Activated B cell treated with CpG ODN at 0.5 μM for 24 hours (primary cell): ENCODE measurements around the gene ATF6. TPM values are rescaled to one million over a fixed set of nuclear protein-coding genes. Genes with fewer than 3 reads are reported as not detected.

Experiments
- ATAC-seq: fragments of 200-7000 bp; cut with Tn5 transposase; one replicate; pipeline ENCODE4 v1.10.0; 2021; ENCODE audit warnings: low read depth, mild to moderate bottlenecking, moderate library complexity
- CTCF ChIA-PET: fragments of 350-600 bp; sonication (Branson Sonifier 250); formaldehyde crosslinking; loops from one replicate; lab custom pipeline; 2021; ENCODE audit warnings: antibody characterized with exemption; lab: Charles Lee
- POLR2A ChIA-PET: fragments of 350-600 bp; sonication (Branson Sonifier 250); formaldehyde crosslinking; loops from one replicate; lab custom pipeline; 2021; ENCODE audit warnings: antibody characterized with exemption; lab: Charles Lee
- DNase-seq: peaks from one replicate; pipeline ENCODE4 v3.0.0; 2022
- H3K27ac Mint-ChIP-seq: one replicate; pipeline ENCODE4 v1.8.0; 2020; ENCODE audit warnings: mixed read lengths
- H3K27me3 Mint-ChIP-seq: one replicate; pipeline ENCODE4 v1.8.0; 2021; ENCODE audit warnings: mixed read lengths
- H3K36me3 Mint-ChIP-seq: one replicate; pipeline ENCODE4 v1.8.0; 2021; ENCODE audit warnings: low read depth, mixed read lengths
- H3K4me1 Mint-ChIP-seq: one replicate; pipeline ENCODE4 v1.8.0; 2021; ENCODE audit warnings: mixed read lengths
- H3K4me3 Mint-ChIP-seq: one replicate; pipeline ENCODE4 v1.8.0; 2020; ENCODE audit warnings: mild to moderate bottlenecking, mixed read lengths
- H3K9me3 Mint-ChIP-seq: one replicate; pipeline ENCODE4 v1.8.0; 2020; ENCODE audit warnings: mixed read lengths
- CTCF ChIP-seq: fragments of 200-600 bp; IDR thresholded peaks from one replicate; pipeline ENCODE4 v1.8.0; 2022; ENCODE audit warnings: antibody characterized with exemption, mild to moderate bottlenecking
- intact Hi-C: fragments of 100-400 bp; cut with micrococcal nuclease; formaldehyde crosslinking; loops from one replicate; pipeline ENCODE4 v1.15.1; 2024
- total RNA-seq: library from RNA; stranded (reverse); gene quantifications from 2 replicates; pipeline ENCODE4 v1.2.3, GENCODE V29; 2022

The ATF6 gene
- total RNA-seq, 1 donor from 2014 or later: 24.6 TPM

DNA sequence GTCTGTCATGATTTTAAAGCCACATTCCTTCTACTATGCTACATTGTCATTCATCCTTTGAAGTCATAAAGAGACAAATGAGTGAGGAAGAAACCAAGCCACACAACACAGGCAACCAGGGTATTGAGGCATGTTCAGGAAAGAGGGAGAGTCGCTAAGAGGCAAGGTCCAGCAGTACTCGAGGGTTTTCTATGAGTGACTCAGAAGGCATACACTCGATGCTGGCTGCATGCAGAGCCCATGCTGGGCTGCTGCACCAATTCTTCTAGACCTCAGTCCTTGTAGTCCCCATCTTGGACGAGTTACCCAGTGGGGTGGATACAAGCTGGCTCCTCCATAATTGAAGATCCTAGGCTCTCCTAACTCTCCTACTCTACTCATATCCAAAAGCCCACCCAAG is 199.9 kb downstream of the ATF6 start:
- ChIA-PET CTCF (no interaction called here), POLR2A (no interaction called here)
- no peak overlapping the region for H3K4me3 Mint-ChIP-seq

DNA sequence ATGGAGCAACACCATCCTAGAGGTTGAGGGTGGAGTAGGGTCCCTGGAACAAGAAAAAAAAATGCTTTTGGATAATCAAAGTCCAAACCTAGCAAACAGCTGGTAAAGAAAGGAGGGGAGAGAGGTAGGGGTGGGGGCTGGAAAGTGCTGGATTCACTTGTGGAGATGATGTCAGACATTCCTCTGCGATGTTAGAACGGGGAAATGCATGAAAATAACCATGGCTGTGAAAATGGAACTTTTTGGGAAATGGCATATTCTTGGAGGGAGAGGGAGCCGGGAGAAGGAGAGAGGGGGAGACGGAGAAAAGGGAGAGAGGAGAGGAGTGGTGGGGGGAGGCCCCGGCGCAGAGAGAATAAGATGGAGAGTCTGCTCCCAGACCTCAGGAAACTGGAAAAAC is 203.9 kb downstream of the ATF6 start:
- intact Hi-C loops: no loop called here
- H3K27me3 Mint-ChIP-seq: no peaks in the 10 kb centered on the region
- no peaks in the 10 kb centered on the region for H3K9me3 Mint-ChIP-seq
- no peak overlapping the region for H3K4me3 Mint-ChIP-seq
- ATAC-seq (no peak), DNase-seq (no peak)
- H3K36me3 Mint-ChIP-seq: peaks cover 27% of the 10 kb centered on the region
- ChIA-PET CTCF (no interaction called here), POLR2A (no interaction called here)
- TF ChIP-seq CTCF: no peak
- no peak overlapping the region for H3K27ac Mint-ChIP-seq
- no peaks in the 10 kb centered on the region for H3K4me1 Mint-ChIP-seq

More for the DNA sequence above, 199.9 kb downstream of the ATF6 start:
- ATAC-seq (no peak), DNase-seq (no peak)
- Mint-ChIP-seq H3K9me3 (no peaks in the 10 kb centered on the region), H3K36me3 (peaks cover 57% of the 10 kb centered on the region), H3K27me3 (no peaks in the 10 kb centered on the region), H3K27ac (no peak overlapping the region), H3K4me1 (peaks cover 11% of the 10 kb centered on the region)
- intact Hi-C loops: no loop called here
- no peak for TF ChIP-seq CTCF

DNA sequence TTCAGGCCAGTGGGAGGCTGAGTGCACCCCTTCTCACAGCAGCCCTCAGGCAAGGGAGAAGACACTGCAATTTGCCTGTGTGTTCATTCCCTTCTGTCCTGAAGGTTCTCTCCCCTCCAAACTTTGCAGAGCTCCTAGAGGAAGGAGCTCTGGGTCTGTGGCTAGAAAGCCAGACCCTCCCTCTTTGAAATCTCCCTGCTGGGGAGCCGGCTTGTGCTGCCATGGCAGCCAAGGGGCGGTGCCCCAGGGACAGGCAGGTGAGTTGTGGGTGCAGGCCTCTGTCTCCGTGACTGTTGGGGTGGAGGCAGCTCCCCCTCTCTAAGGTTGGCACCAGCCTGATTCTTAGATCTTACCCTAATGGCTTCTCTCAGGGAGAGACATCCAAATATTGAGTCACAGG is 204.5 kb downstream of the ATF6 start:
- no peak overlapping the region for H3K27ac Mint-ChIP-seq
- no peaks in the 10 kb centered on the region for H3K27me3 Mint-ChIP-seq
- CTCF ChIA-PET: no interaction called here
- H3K9me3 Mint-ChIP-seq: no peaks in the 10 kb centered on the region
- H3K4me1 Mint-ChIP-seq: no peaks in the 10 kb centered on the region
- intact Hi-C loops: no loop called here
- POLR2A ChIA-PET: no interaction called here
- no peak for TF ChIP-seq CTCF
- DNase-seq: no peak
- peaks cover 23% of the 10 kb centered on the region for H3K36me3 Mint-ChIP-seq
- ATAC-seq: no peak
- H3K4me3 Mint-ChIP-seq: no peak overlapping the region

DNA sequence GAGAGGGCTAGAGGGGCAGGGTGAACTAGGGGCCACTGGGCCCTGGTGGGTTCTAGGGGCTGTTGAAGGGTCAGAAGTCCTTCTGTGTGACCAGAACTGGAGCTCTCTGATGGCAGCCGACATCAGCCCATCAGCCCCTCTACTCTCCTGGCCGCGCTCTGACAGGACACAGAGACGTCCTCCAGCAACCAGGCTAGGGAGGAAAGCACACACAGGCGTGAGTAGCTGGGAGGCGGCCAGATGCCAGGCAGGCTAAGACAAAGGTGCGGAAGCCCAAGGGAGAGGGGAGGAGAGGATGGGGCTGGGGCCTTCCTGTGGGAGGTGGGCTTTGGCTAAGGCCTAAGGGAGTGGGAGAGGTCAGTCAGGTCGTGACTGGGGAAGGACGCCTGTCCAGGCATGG is 206.7 kb downstream of the ATF6 start:
- H3K4me3 Mint-ChIP-seq: no peak overlapping the region
- peaks cover 6% of the 10 kb centered on the region for H3K36me3 Mint-ChIP-seq
- no peaks in the 10 kb centered on the region for H3K4me1 Mint-ChIP-seq
- no peak overlapping the region for H3K27ac Mint-ChIP-seq
- intact Hi-C loops: no loop called here
- no peak for TF ChIP-seq CTCF
- DNase-seq (no peak), ATAC-seq (no peak)
- no peaks in the 10 kb centered on the region for H3K27me3 Mint-ChIP-seq
- CTCF ChIA-PET: no interaction called here
- POLR2A ChIA-PET: no interaction called here
- H3K9me3 Mint-ChIP-seq: no peaks in the 10 kb centered on the region

DNA sequence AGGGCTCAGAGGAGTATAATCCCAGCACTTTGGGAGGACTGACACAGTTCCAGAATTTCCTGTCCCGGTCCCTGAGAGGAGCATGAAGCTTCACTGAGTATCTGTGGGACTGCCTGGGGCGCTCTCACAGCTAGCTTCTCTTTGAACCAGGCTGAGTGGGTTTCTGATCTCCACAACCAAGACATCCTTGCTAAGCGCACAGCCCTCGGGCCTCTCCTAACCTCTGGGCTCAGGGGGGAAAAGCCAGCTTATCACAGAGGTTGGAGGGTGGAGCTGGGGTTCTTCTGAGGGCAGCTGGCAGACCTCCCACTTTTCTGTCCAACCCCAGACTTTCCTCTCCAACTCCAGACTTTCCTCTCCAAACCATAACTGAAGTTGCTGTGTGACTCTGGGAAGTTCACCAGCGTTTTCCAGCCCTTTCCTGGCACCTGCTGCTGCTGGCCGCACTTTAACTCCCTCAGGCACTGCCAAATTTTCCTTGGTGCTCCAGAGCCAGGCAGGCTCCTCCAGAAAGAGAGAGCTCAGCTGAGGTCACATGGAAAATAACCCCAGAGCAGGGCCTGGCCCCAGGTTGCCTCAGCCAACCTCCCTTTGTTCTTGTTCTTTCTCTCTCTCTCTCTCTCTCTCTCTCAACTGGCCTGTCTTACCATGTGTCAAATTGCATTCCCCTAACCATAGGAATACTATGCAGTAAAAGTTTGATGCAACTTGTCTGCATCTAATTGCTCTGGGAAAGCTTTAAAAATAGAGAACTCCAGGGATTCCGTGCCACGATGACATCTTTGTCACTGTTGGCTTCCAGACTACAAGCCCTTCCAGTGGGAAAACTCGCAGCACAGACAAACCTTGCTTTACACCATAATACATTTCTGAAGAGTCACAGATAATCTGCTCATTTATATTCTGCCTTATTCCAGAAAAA is 208.1 kb downstream of the ATF6 start:
- H3K4me3 Mint-ChIP-seq: no peak overlapping the region
- no peak for DNase-seq
- H3K9me3 Mint-ChIP-seq: no peaks in the 10 kb centered on the region
- no peaks in the 10 kb centered on the region for H3K4me1 Mint-ChIP-seq
- no peak for TF ChIP-seq CTCF
- peaks cover under 1% of the 10 kb centered on the region for H3K36me3 Mint-ChIP-seq
- ATAC-seq: no peak
- ChIA-PET CTCF (no interaction called here), POLR2A (no interaction called here)
- H3K27ac Mint-ChIP-seq: no peak overlapping the region
- intact Hi-C loops: no loop called here
- no peaks in the 10 kb centered on the region for H3K27me3 Mint-ChIP-seq
